Measurements from ENCODE around the gene CCM2.

The CCM2 gene

GRCh38 chr7:44963364-44964290 is 36.4 kb upstream of the CCM2 start:
- Histone ChIP-seq H3K9me3 (ENCODE audit: control insufficient read depth in 2 of 2, low read length in 2 of 2) (no peaks in the 10 kb centered on the region), H3K27me3 (ENCODE audit: control insufficient read depth in 2 of 2, insufficient read depth in 2 of 2, low read length in 2 of 2) (peaks cover 3 to 10% of the 10 kb centered on the region in 2 donors), H3K9ac (ENCODE audit: low read depth in 1 of 2, low read length in 2 of 2) (no peak overlapping the region), H3K4me1 (ENCODE audit: control insufficient read depth in 2 of 2, insufficient read depth in 2 of 2, low read length in 2 of 2) (peaks cover 0 to 5% of the 10 kb centered on the region in 2 donors), H3K36me3 (ENCODE audit: control insufficient read depth in 2 of 2, insufficient read depth in 2 of 2, low read length in 2 of 2) (no peaks in the 10 kb centered on the region), H3K4me3 (ENCODE audit: low read length in 2 of 2) (no peak overlapping the region), H3K27ac (ENCODE audit: low read depth in 2 of 2, low read length in 2 of 2) (no peak overlapping the region)

GRCh38 chr7:44964384-44964830 is 35.6 kb upstream of the CCM2 start:
- no peak overlapping the region for H3K27ac ChIP-seq (ENCODE audit: low read depth in 2 of 2, low read length in 2 of 2)
- no peaks in the 10 kb centered on the region for H3K36me3 ChIP-seq (ENCODE audit: control insufficient read depth in 2 of 2, insufficient read depth in 2 of 2, low read length in 2 of 2)
- no peaks in the 10 kb centered on the region for H3K9me3 ChIP-seq (ENCODE audit: control insufficient read depth in 2 of 2, low read length in 2 of 2)
- no peak overlapping the region for H3K9ac ChIP-seq (ENCODE audit: low read depth in 1 of 2, low read length in 2 of 2)
- no peak overlapping the region for H3K4me3 ChIP-seq (ENCODE audit: low read length in 2 of 2)
- peaks cover 0 to 5% of the 10 kb centered on the region in 2 donors for H3K4me1 ChIP-seq (ENCODE audit: control insufficient read depth in 2 of 2, insufficient read depth in 2 of 2, low read length in 2 of 2)
- peaks cover 3 to 10% of the 10 kb centered on the region in 2 donors for H3K27me3 ChIP-seq (ENCODE audit: control insufficient read depth in 2 of 2, insufficient read depth in 2 of 2, low read length in 2 of 2)

DNA sequence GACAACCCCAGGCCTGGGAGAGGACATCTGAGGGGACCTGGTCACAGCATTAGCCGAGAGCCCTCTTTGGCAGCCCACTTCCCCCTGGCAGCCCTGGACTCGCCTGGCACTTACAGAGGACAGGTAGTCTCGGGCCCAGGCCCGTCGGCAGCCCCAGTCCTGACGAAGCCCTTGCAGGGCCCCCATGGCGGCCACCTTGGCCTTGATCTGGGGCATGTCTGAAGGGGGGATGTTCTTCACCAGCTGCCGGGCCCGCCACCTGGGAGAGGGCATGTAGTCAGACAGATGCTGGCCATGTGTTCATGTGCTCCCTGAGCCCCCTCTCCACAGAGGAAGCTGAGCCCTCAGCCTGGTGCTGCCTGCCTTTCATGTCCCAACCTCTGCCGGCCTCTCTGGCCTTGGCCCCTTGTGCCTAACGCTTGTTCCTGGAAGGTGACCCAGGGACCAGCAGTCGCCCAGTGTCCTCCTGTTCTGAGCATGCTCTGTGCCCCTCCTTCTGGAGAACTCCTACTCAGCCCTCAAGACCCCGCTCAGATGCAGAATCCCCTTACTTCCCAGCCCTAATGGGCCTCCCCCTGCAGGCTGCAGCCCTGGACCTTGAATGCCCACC is 35.1 kb upstream of the CCM2 start:
- H3K27ac ChIP-seq (ENCODE audit: low read depth in 2 of 2, low read length in 2 of 2): no peak overlapping the region
- no peak overlapping the region for H3K4me3 ChIP-seq (ENCODE audit: low read length in 2 of 2)
- peaks cover 0 to 5% of the 10 kb centered on the region in 2 donors for H3K4me1 ChIP-seq (ENCODE audit: control insufficient read depth in 2 of 2, insufficient read depth in 2 of 2, low read length in 2 of 2)
- H3K9me3 ChIP-seq (ENCODE audit: control insufficient read depth in 2 of 2, low read length in 2 of 2): no peaks in the 10 kb centered on the region
- no peaks in the 10 kb centered on the region for H3K36me3 ChIP-seq (ENCODE audit: control insufficient read depth in 2 of 2, insufficient read depth in 2 of 2, low read length in 2 of 2)
- H3K9ac ChIP-seq (ENCODE audit: low read depth in 1 of 2, low read length in 2 of 2): no peak overlapping the region
- peaks cover 3 to 10% of the 10 kb centered on the region in 2 donors for H3K27me3 ChIP-seq (ENCODE audit: control insufficient read depth in 2 of 2, insufficient read depth in 2 of 2, low read length in 2 of 2)

- H3K27ac ChIP-seq (ENCODE audit: low read depth in 2 of 2, low read length in 2 of 2): no peak overlapping the region
- no peak overlapping the region for H3K9ac ChIP-seq (ENCODE audit: low read depth in 1 of 2, low read length in 2 of 2)
- no peaks in the 10 kb centered on the region for H3K9me3 ChIP-seq (ENCODE audit: control insufficient read depth in 2 of 2, low read length in 2 of 2)
- no peaks in the 10 kb centered on the region for H3K36me3 ChIP-seq (ENCODE audit: control insufficient read depth in 2 of 2, insufficient read depth in 2 of 2, low read length in 2 of 2)
- peaks cover 0 to 5% of the 10 kb centered on the region in 2 donors for H3K4me1 ChIP-seq (ENCODE audit: control insufficient read depth in 2 of 2, insufficient read depth in 2 of 2, low read length in 2 of 2)
- H3K27me3 ChIP-seq (ENCODE audit: control insufficient read depth in 2 of 2, insufficient read depth in 2 of 2, low read length in 2 of 2): peaks cover 3 to 10% of the 10 kb centered on the region in 2 donors
- H3K4me3 ChIP-seq (ENCODE audit: low read length in 2 of 2): no peak overlapping the region
Observed at GRCh38 chr7:44965441-44965903, 34.5 kb upstream of the CCM2 start.

- Histone ChIP-seq H3K27ac (ENCODE audit: low read depth in 2 of 2, low read length in 2 of 2) (no peak overlapping the region), H3K36me3 (ENCODE audit: control insufficient read depth in 2 of 2, insufficient read depth in 2 of 2, low read length in 2 of 2) (no peaks in the 10 kb centered on the region), H3K9ac (ENCODE audit: low read depth in 1 of 2, low read length in 2 of 2) (no peak overlapping the region)
Observed at GRCh38 chr7:44965937-44966730, 33.9 kb upstream of the CCM2 start.

DNA sequence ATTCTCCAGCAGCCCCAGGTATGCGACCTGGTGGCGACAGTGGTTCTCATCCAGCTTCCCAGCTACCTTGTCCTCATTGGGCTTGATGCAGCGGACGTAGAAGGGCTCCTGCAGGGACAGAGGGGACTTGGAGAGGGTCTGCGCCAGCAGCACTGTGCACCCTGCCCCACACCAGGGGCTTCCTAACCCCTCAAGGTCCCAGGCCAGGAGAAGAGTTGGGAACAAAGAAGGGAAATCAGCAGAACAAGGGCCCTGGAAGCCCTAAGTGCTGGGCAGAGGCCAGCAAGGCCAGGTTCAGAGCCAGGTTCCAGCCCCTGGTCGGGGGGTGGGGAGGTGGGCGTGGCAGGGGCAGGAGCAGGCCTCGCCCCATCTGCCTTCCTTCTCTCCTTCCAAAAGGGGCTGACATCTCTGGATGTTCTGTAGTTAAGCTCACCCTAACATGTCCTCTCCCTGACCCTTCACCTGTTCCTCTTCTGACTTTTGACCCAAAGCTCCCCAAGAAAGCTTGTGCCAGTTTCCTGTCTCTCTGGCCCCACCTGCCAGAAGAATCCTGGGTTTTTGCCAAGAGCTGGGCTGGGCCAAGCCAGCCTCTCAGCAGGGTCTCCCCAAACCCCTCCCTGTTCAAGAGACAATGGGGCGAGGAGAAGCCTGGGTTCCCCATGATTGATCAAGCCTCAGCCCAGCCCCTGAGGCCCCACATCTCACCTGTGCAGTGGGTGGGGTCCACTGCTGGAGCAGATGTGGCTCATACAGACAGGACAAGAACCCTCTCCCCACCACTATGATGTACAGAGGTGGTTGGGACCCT is 33.1 kb upstream of the CCM2 start:
- H3K27me3 ChIP-seq (ENCODE audit: control insufficient read depth in 2 of 2, insufficient read depth in 2 of 2, low read length in 2 of 2): peaks cover 3 to 8% of the 10 kb centered on the region in 2 donors
- H3K4me3 ChIP-seq (ENCODE audit: low read length in 2 of 2): no peak overlapping the region
- H3K36me3 ChIP-seq (ENCODE audit: control insufficient read depth in 2 of 2, insufficient read depth in 2 of 2, low read length in 2 of 2): no peaks in the 10 kb centered on the region
- H3K4me1 ChIP-seq (ENCODE audit: control insufficient read depth in 2 of 2, insufficient read depth in 2 of 2, low read length in 2 of 2): peaks cover 0 to 5% of the 10 kb centered on the region in 2 donors
- no peak overlapping the region for H3K27ac ChIP-seq (ENCODE audit: low read depth in 2 of 2, low read length in 2 of 2)
- H3K9ac ChIP-seq (ENCODE audit: low read depth in 1 of 2, low read length in 2 of 2): no peak overlapping the region
- no peaks in the 10 kb centered on the region for H3K9me3 ChIP-seq (ENCODE audit: control insufficient read depth in 2 of 2, low read length in 2 of 2)

More at GRCh38 chr7:44965937-44966730, 33.9 kb upstream of the CCM2 start:
- H3K4me1 ChIP-seq (ENCODE audit: control insufficient read depth in 2 of 2, insufficient read depth in 2 of 2, low read length in 2 of 2): peaks cover 0 to 5% of the 10 kb centered on the region in 2 donors
- peaks cover 3 to 10% of the 10 kb centered on the region in 2 donors for H3K27me3 ChIP-seq (ENCODE audit: control insufficient read depth in 2 of 2, insufficient read depth in 2 of 2, low read length in 2 of 2)
- H3K9me3 ChIP-seq (ENCODE audit: control insufficient read depth in 2 of 2, low read length in 2 of 2): no peaks in the 10 kb centered on the region
- no peak overlapping the region for H3K4me3 ChIP-seq (ENCODE audit: low read length in 2 of 2)

DNA sequence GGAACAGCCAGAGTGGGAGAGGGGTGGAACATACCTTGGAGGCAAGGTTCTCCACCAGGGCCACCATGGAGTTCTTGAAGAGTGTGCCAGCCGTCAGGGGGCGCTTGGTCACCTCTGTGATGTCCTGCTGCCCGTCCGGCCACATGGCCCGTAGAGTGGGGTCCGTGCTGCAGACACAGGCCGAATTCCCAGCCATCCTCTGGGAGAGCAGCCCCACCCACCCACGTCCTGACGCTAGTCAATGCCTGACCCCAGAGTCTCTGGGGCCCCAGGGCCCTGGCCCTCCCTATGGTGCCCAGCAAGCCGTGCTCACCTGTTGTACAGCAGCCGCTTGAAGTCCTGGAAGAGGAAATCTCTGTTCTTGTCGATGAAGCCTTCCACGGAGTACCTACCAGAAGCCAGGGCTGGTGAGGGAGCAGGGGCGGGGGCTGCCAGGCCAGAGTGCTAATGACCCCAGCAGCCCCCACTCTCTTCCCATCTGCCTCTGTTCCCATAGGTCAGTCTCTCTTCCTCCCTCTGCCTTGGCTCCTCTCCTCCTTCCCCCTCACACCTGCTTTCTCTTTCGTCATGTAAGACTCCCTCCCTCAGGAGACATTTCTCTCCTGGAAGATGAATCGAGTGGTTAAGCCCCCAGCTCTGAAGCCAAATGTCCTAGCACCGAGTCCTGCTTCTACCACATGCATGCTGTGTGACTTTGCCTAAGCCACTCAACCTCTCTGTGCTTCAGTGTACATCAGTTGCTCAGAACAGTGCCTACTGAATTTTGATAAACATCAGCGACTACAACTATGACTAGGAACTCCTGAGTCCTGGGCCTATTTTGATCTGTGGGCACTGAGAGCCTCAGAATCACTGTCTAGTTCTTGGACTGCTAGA is 32.2 kb upstream of the CCM2 start:
- H3K27ac ChIP-seq (ENCODE audit: low read depth in 2 of 2, low read length in 2 of 2): no peak overlapping the region
- H3K27me3 ChIP-seq (ENCODE audit: control insufficient read depth in 2 of 2, insufficient read depth in 2 of 2, low read length in 2 of 2): peaks cover under 1 to 3% of the 10 kb centered on the region in 2 donors
- H3K36me3 ChIP-seq (ENCODE audit: control insufficient read depth in 2 of 2, insufficient read depth in 2 of 2, low read length in 2 of 2): no peaks in the 10 kb centered on the region
- H3K9ac ChIP-seq (ENCODE audit: low read depth in 1 of 2, low read length in 2 of 2): no peak overlapping the region
- no peaks in the 10 kb centered on the region for H3K9me3 ChIP-seq (ENCODE audit: control insufficient read depth in 2 of 2, low read length in 2 of 2)
- H3K4me3 ChIP-seq (ENCODE audit: low read length in 2 of 2): no peak overlapping the region
- peaks cover 0 to 2% of the 10 kb centered on the region in 2 donors for H3K4me1 ChIP-seq (ENCODE audit: control insufficient read depth in 2 of 2, insufficient read depth in 2 of 2, low read length in 2 of 2)

DNA sequence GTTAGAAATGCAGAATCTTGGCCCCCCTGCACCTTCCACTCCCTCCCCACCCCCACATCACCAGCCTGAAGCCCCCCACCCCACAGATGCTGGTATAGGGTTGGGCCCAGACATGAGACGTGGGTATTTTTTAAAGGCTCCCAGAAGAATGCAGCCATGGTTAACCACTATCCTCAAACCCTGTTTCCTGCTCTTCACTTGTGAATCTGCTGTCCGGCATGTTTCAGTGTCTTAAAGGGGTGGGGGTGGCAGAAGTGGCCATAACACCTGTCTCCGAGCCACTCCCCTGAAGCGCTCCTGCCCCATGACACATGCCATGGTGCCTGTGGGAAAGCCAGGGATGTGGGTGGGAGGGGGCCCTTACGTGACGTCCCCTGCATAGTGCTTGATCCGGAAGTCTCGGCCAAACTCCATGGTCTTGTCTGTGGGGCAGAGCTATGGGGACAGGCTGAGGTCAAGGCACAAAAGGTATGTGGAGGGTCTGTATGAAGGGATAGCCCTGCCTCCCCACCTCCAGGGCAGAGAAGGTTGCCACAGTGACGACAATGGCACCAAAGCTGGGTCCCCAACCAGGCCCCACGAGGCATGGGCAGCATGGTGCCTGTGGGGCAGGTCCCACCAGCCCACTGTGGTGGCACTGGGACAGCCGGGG is 30.8 kb upstream of the CCM2 start:
- Histone ChIP-seq H3K27me3 (ENCODE audit: control insufficient read depth in 2 of 2, insufficient read depth in 2 of 2, low read length in 2 of 2) (no peaks in the 10 kb centered on the region), H3K4me3 (ENCODE audit: low read length in 2 of 2) (no peak overlapping the region), H3K27ac (ENCODE audit: low read depth in 2 of 2, low read length in 2 of 2) (no peak overlapping the region), H3K4me1 (ENCODE audit: control insufficient read depth in 2 of 2, insufficient read depth in 2 of 2, low read length in 2 of 2) (no peaks in the 10 kb centered on the region), H3K9me3 (ENCODE audit: control insufficient read depth in 2 of 2, low read length in 2 of 2) (no peaks in the 10 kb centered on the region), H3K36me3 (ENCODE audit: control insufficient read depth in 2 of 2, insufficient read depth in 2 of 2, low read length in 2 of 2) (peaks cover 0 to 3% of the 10 kb centered on the region in 2 donors), H3K9ac (ENCODE audit: low read depth in 1 of 2, low read length in 2 of 2) (no peak overlapping the region)
